Activated CD8-positive, alpha-beta T cell treated with anti-CD3 and anti-CD28 coated beads for 36 hours (primary cell): Measurements from ENCODE around the gene CCDC38. TPM values are rescaled to one million over a fixed set of nuclear protein-coding genes. Genes with fewer than 3 reads are reported as not detected.
"Not testable (repeated sequence)": the region's sequence is repeated elsewhere in the genome, so short reads cannot be mapped to it uniquely, and the experiment has no call there.

ENCODE experiments used
- ATAC-seq: fragments of 200-7000 bp; cut with Tn5 transposase; one replicate; pipeline ENCODE4 v1.10.0; 2021; ENCODE audit warnings: mild to moderate bottlenecking, moderate library complexity
- CTCF ChIA-PET: fragments of 350-600 bp; sonication (Branson Sonifier 250); formaldehyde crosslinking; loops from one replicate; lab custom pipeline; 2021; ENCODE audit warnings: antibody characterized with exemption; lab: Charles Lee
- POLR2A ChIA-PET: fragments of 350-600 bp; sonication (Branson Sonifier 250); formaldehyde crosslinking; loops from one replicate; lab custom pipeline; 2021; ENCODE audit warnings: antibody characterized with exemption; lab: Charles Lee
- DNase-seq: peaks from one replicate; pipeline ENCODE4 v3.0.0-alpha.2; 2020
- H3K27ac Mint-ChIP-seq: one replicate; pipeline ENCODE4 v1.8.0; 2021; ENCODE audit warnings: mild to moderate bottlenecking, mixed read lengths
- H3K27me3 Mint-ChIP-seq: one replicate; pipeline ENCODE4 v1.8.0; 2021; ENCODE audit warnings: mixed read lengths
- H3K36me3 Mint-ChIP-seq: one replicate; pipeline ENCODE4 v1.8.0; 2021; ENCODE audit warnings: low read depth, mixed read lengths
- H3K4me1 Mint-ChIP-seq: one replicate; pipeline ENCODE4 v1.8.0; 2021; ENCODE audit warnings: low read depth, mixed read lengths
- H3K4me3 Mint-ChIP-seq: one replicate; pipeline ENCODE4 v1.8.0; 2021; ENCODE audit warnings: mild to moderate bottlenecking, moderate library complexity, mixed read lengths
- H3K9me3 Mint-ChIP-seq: one replicate; pipeline ENCODE4 v1.8.0; 2021; ENCODE audit warnings: mixed read lengths
- CTCF ChIP-seq: fragments of 200-600 bp; IDR thresholded peaks from one replicate; pipeline ENCODE4 v1.8.0; 2022; ENCODE audit warnings: antibody characterized with exemption, mild to moderate bottlenecking
- intact Hi-C: fragments of 100-400 bp; cut with micrococcal nuclease; formaldehyde crosslinking; loops from one replicate; pipeline ENCODE4 v1.10.0; 2022
- total RNA-seq, 2 experiments: library from RNA; stranded (reverse); gene quantifications; one replicate each; pipeline ENCODE4 v1.2.3, GENCODE V29; 2021

CCDC38 gene
- total RNA-seq, 2 experiments from 2014 or later = 0.18 to 0.34 TPM

- TF ChIP-seq CTCF = no peak
- intact Hi-C loops = no loop called here
- H3K27me3 Mint-ChIP-seq = peaks cover 3% of the 10 kb centered on the region
- H3K36me3 Mint-ChIP-seq = peaks cover 17% of the 10 kb centered on the region
- H3K27ac Mint-ChIP-seq = no peak overlapping the region
- ChIA-PET POLR2A (interaction anchor here (1.1 kb wide), 1 partner anchor 9 kb away, joined by 3 read pairs; no protein-coding TSS in a partner anchor), CTCF (interaction anchor here (1.3 kb wide), 1 partner anchor 13 kb away, joined by 3 read pairs; no protein-coding TSS in a partner anchor)
- DNase-seq (no peak), ATAC-seq (no peak)
- H3K9me3 Mint-ChIP-seq = no peaks in the 10 kb centered on the region
- no peak overlapping the region for H3K4me3 Mint-ChIP-seq
- peaks cover 19% of the 10 kb centered on the region for H3K4me1 Mint-ChIP-seq
Observed at GRCh38 chr12:95857156-95857555, 85.3 kb downstream of the CCDC38 start.

GRCh38 chr12:95852133-95852532 lies 90.3 kb downstream of the CCDC38 start:
- POLR2A ChIA-PET = no interaction called here
- DNase-seq = no peak
- Mint-ChIP-seq H3K27ac (no peak overlapping the region), H3K27me3 (peaks cover 3% of the 10 kb centered on the region), H3K4me3 (no peak overlapping the region), H3K4me1 (no peaks in the 10 kb centered on the region), H3K36me3 (no peaks in the 10 kb centered on the region), H3K9me3 (no peaks in the 10 kb centered on the region)
- CTCF ChIA-PET = no interaction called here
- intact Hi-C loops = no loop called here
- ATAC-seq = no peak
- TF ChIP-seq CTCF = no peak

- no peak for DNase-seq
- intact Hi-C loops = no loop called here
Observed at GRCh38 chr12:95851606-95852005, 90.8 kb downstream of the CCDC38 start.

GRCh38 chr12:95848575-95849388 lies 93.6 kb downstream of the CCDC38 start:
- no peak for ATAC-seq
- Mint-ChIP-seq H3K27ac (no peak overlapping the region), H3K4me3 (no peak overlapping the region), H3K9me3 (no peaks in the 10 kb centered on the region), H3K36me3 (no peaks in the 10 kb centered on the region), H3K4me1 (no peaks in the 10 kb centered on the region), H3K27me3 (peaks cover 10% of the 10 kb centered on the region)
- ChIA-PET CTCF (no interaction called here), POLR2A (interaction anchor here (0.6 to 1.1 kb wide), 2 partner anchors 9 to 339 kb away, joined by 3 read pairs; no protein-coding TSS in a partner anchor)
- intact Hi-C loops = no loop called here
- TF ChIP-seq CTCF = peak; percentile 15
- peak; percentile 23 for DNase-seq

More at GRCh38 chr12:95851606-95852005, 90.8 kb downstream of the CCDC38 start:
- H3K4me1 Mint-ChIP-seq = no peaks in the 10 kb centered on the region
- no peaks in the 10 kb centered on the region for H3K36me3 Mint-ChIP-seq
- no peak for ATAC-seq
- H3K27ac Mint-ChIP-seq = no peak overlapping the region
- H3K9me3 Mint-ChIP-seq = no peaks in the 10 kb centered on the region
- ChIA-PET CTCF (no interaction called here), POLR2A (no interaction called here)
- H3K27me3 Mint-ChIP-seq = peaks cover 4% of the 10 kb centered on the region
- TF ChIP-seq CTCF = no peak
- no peak overlapping the region for H3K4me3 Mint-ChIP-seq

GRCh38 chr12:95842426-95842825 lies 100.0 kb downstream of the CCDC38 start:
- intact Hi-C loops, H3K27ac Mint-ChIP-seq, H3K36me3 Mint-ChIP-seq, DNase-seq, H3K9me3 Mint-ChIP-seq, POLR2A ChIA-PET, H3K4me3 Mint-ChIP-seq, H3K4me1 Mint-ChIP-seq, ATAC-seq, CTCF ChIA-PET: not testable (repeated sequence)
- peaks cover 18% of the 10 kb centered on the region for H3K27me3 Mint-ChIP-seq
